NCI-H446 (cell line): ENCODE measurements around the gene ZBTB9.

Experiments
- DNase-seq, 2 experiments: peaks; one replicate each; lab custom pipeline; 2025; lab: John Stamatoyannopoulos, UW

The ZBTB9 gene

DNA sequence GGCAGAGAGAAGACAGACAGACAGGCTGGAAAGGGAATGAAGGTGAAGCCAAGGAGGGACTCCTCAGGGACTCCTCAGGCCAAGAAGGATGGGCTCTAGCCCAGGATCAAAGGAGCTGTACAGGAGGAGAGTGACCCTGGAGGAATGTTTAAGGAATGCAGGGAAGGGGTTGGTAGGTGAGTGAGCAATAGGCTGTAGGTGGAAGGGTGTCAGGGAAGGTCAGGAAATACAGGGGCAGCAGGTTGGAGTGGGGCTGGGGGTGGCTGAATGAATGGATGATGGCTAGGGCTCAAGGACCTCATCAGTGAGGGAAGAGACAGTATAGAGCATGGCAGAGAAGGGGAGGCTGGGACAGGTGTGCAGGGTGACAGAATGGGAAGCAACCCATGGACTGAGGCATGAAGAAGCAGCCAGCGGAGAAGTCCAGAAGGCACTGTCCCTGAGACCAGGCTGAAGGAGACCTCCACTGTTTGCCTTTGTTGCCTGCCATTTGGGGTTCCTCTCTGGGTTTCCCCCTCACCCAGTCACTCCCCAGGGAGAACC lies 21.3 kb upstream of the ZBTB9 start:
- DNase-seq = no peak

DNA sequence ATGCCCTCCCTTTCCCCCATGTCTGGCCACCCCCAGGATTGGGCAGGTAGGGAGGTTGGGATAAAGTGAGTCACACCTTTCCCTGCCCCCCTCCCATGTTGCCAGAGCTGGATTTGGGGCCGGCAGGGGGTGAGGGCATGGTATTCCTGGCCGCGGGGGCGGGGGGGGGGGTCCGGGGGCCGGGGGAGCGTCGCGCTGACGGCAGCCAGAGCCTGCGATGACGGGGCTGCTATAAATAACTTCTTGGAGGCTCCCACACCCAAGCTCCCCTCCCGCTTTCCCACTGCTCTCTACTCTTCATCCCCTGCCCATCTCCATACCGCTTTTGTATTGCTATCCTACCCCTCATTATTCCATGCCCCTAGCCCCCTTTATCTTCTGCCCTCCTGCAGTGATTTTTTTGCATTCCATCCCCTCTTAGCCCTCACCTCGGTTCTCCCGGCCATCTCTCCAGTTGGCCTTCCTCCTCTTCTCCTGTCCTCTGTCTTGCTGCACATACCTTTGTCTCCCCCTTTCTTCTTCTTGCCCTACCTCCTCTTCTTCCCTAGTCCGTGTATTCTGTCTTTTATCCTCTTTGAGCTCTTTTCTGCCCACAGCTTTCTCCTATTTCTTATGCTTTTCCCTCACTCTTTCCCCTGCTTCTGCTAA lies 20.7 kb upstream of the ZBTB9 start:
- DNase-seq = no peak

DNA sequence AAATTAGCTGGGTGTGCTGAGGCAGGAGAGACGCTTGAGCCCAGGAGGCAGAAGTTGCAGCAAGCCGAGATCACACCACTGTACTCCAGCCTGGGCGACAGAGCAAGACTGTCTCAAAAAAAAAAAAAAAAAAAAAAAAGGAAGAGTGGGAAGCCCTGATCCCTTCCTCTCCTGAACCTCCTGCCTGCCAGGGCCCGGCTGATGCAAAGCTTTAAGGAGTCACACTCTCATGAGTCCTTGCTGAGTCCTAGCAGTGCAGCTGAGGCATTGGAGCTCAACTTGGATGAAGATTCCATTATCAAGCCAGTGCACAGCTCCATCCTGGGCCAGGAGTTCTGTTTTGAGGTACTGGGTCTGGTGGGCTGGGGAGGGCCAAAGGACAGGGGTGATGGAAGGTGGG lies 19.4 kb upstream of the ZBTB9 start:
- no peak for DNase-seq

DNA sequence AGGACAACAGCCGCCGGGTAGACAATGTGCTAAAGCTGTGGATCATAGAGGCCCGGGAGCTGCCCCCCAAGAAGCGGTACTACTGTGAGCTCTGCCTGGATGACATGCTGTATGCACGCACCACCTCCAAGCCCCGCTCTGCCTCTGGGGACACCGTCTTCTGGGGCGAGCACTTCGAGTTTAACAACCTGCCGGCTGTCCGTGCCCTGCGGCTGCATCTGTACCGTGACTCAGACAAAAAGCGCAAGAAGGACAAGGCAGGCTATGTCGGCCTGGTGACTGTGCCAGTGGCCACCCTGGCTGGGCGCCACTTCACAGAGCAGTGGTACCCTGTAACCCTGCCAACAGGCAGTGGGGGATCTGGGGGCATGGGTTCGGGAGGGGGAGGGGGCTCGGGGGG lies 16.7 kb upstream of the ZBTB9 start:
- no peak for DNase-seq

DNA sequence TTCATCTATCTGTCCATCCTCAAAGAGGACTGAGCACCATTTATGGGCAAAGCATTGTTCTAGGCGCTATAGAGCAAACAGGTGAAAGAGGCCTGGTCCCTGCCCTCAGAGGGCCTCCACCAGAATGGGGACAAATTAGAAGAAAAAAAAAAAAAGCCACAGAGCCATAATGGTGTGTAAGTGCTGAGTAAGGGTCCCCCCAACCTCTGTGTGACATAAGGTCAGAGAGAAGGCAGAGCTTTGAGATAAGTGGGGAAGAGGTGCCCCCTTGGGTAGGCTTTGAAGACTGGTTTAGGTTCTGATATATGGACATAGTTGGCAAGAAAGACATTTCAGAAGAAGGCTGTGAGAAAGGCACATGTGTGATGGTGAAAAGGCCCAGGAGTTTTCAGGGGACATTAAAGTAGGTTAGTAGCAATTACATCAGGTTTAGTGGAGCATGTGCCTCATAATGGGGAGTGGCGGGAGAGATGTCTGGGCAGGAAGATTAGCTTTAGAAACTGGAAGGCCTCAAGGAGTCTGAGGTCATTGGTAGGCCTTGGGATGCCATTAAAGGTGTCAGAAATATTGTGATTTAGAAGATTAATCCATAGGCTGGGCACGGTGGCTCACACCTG lies 15.3 kb upstream of the ZBTB9 start:
- no peak for DNase-seq

DNA sequence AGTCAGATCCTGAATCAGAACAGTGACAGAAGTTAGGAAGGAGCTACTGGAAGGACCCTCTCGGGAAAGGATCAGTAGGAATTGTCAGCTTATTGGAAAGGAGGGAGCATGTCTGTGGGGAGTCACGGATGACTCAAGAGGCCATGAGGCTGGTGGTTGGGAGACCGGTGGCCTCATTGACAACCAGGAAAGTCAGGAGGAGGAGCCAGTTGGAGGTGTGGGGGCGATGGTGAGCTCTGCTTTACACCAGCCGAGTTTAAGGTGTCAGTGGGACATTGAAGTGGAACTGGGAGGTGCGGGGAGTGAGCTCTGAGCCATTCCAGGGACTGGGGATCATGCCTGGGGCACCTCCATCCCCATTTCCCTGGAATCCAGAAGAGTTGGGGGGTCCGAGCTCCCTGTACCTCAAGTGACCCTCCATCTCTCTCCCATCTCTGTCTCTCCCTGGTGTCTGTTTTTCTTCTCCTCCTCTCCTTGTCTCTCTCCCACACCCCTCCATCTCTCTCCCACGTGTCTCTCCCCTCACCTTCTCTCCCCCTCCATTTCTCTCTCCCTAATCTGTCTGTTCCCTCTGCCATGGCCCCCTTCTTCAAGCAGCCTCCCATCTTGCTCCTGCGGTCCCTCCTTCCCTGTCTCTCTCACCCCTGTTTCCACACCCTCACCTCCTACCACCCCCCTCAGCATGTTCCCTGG lies 14.3 kb upstream of the ZBTB9 start:
- no peak for DNase-seq

DNA sequence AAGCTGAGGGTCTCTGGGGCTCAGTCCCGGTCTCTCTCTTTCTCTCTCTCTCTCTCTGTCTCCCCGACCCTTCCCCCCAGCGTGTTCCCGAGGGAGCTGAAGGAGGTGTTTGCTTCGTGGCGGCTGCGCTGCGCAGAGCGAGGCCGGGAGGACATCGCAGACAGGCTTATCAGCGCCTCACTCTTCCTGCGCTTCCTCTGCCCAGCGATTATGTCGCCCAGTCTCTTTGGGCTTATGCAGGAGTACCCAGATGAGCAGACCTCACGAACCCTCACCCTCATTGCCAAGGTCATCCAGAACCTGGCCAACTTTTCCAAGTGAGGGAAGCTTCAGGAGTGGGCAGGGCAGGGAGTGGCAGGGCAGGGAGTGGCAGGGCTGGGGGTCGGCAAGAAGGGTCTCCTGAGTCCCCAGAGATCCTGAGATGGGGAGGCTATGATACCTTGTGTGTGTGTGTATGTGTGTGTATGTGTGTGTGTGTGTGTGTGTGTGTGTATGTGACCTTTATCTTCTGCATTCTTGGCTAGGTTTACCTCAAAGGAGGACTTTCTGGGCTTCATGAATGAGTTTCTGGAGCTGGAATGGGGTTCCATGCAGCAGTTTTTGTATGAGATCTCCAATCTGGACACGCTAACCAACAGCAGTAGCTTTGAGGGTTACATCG lies 13.6 kb upstream of the ZBTB9 start:
- DNase-seq = no peak

DNA sequence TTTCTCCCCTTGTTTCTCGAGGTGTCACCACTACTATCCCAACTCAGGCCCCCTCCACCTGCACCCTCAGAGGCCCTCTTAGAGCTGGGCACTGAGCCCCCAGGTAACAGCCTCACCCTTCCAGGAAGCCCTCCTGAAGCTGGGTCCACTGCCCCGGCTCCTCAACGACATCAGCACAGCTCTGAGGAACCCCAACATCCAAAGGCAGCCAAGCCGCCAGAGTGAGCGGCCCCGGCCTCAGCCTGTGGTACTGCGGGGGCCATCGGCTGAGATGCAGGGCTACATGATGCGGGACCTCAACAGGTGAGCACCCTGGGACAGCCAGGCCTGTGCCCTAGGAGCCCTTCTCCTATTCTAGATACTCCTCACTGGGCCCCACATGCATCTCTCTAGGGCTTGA lies 12.9 kb upstream of the ZBTB9 start:
- DNase-seq = no peak

DNA sequence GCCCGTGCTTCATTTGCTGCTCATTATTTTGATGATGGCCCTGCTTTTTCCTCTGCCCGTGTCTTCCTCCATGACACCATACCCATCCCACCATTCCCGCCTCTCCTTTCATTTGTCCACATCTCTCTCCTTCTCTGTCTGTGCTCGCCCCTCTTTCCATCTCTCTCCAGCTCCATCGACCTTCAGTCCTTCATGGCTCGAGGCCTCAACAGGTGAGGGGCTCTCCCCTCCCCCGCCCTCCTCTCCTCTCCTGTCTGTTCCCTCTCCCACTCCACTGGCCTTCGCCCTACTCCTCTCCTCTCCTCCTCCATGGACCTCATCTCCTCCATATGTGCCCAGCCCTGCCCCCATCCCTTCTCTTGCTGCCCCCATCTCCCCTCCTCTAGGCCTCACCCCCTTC lies 12.1 kb upstream of the ZBTB9 start:
- DNase-seq = no peak

DNA sequence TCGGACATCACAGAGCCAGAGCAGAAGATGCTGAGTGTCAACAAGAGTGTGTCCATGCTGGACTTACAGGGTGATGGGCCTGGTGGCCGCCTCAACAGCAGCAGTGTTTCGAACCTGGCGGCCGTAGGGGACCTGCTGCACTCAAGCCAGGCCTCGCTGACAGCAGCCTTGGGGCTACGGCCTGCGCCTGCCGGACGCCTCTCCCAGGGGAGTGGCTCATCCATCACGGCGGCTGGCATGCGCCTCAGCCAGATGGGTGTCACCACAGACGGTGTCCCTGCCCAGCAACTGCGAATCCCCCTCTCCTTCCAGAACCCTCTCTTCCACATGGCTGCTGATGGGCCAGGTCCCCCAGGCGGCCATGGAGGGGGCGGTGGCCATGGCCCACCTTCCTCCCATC lies 11.4 kb upstream of the ZBTB9 start:
- DNase-seq = no peak

DNA sequence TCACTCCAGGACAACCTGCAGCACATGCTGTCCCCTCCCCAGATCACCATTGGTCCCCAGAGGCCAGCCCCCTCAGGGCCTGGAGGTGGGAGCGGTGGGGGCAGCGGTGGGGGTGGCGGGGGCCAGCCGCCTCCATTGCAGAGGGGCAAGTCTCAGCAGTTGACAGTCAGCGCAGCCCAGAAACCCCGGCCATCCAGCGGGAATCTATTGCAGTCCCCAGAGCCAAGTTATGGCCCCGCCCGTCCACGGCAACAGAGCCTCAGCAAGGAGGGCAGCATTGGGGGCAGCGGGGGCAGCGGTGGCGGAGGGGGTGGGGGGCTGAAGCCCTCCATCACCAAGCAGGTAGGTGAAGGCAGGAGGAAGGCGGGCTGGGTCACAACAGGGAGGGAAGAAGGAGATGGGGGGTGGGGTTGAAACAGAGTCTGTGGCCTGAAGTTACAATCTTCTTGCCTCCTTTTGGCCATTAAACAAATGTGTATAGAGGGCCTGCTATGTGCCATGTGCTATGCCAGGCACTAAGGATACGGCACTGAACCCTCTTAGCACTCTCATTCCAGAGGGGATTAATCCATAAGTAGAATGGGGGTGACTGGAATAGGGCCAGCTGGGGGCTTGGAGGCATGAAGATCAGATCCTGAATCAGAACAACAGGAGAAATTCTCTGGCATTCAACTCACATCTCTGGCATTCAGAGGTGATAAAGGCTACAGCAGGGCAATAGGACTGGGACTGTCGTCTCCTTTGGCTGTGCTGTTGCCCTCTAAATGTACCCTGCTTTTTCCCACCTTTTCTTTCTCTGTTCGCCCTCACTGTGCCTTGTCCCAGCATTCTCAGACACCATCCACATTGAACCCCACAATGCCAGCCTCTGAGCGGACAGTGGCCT lies 10.5 kb upstream of the ZBTB9 start:
- no peak for DNase-seq

DNA sequence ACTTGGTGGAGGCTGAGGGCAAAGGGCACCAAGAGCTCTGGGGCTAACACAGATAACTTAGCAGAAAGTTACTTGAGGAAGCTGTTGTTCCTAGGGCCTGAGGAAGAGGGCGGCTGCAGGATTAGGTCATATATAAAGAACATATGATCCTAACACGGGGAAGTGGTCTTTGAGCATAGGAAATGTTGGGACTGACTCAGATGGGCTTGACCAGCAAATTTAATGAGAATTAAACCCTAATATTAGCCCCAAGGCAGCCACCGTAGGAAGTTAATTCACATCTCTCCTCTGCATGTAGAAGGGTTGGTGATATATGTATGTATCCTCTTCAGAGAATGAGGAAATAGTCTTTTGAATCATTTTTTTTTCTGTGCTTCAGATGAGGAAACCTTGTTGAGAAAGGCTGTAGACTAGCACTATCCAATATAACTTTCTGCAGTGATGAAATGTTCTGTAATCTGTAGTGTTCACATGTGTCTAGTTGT lies 9.2 kb upstream of the ZBTB9 start:
- DNase-seq = no peak

DNA sequence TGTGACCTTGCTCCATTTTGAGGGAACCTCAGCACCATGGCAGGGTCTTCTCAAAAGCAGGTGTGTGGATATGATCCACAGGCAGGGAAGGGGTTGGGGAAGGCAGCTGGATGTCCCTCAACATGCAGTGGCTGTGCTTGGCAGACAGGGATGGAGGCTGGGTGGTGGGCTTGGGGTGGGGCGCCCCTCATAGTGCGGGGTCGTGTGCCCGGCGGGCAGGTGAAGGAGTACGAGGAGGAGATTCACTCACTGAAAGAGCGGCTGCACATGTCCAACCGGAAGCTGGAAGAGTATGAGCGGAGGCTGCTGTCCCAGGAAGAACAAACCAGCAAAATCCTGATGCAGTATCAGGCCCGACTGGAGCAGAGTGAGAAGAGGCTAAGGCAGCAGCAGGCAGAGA lies 8.0 kb upstream of the ZBTB9 start:
- no peak for DNase-seq

DNA sequence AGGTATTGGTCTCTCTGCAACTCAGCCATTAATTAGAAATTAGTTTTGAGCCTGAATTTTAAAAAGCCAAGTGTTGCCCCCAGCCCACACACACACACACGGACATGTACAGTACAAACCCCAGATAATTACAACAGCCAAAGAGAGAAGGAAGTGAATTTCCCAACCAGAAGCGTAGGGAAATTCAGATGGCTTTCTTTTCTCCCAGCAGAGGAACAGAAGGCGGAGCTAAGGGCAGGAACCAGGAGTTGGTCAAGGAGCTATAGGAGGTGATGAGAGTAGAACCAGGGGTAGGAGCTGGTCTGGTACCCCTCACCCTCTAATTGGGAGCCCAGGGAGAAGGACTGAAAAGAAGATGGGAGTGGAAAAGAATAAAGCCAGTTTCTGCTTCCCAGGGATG lies 3.9 kb upstream of the ZBTB9 start:
- DNase-seq = no peak

DNA sequence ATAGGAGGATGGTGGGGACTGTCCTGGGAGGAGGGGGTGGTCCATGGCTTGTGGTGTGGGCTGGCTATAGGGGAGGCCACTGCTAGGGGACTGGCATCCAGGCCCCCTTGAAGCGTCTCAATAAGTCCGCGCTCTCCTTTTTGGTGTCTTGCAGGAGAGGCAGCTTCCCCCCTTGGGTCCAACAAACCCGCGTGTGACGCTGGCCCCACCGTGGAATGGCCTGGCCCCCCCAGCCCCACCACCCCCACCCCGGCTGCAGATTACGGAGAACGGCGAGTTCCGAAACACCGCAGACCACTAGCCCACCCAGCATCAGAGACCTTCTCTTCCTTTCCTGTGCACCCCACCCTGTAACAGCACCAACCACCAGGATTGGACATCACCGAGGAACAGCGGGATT lies 2.8 kb upstream of the ZBTB9 start:
- no peak for DNase-seq

DNA sequence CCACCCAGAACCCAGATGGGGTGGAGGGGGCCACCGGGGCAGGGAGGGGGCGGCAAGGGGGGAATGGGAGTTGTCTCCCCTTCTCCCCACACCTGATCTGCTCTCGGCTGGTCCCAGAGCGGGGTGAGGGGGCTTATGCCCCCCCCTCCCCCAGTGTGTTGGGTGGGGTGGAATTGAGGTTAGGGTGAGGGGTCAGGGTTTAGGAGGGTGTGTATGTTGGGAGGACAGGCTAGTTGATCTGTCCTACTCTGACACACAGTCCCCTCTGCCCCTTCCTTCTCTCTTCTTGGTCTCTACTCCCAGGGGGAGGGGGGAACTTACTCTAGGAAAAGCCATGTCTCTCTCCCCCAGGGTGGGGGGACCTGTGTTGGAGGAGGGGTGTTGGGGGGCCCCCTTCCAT lies 1.9 kb upstream of the ZBTB9 start:
- no peak for DNase-seq

DNA sequence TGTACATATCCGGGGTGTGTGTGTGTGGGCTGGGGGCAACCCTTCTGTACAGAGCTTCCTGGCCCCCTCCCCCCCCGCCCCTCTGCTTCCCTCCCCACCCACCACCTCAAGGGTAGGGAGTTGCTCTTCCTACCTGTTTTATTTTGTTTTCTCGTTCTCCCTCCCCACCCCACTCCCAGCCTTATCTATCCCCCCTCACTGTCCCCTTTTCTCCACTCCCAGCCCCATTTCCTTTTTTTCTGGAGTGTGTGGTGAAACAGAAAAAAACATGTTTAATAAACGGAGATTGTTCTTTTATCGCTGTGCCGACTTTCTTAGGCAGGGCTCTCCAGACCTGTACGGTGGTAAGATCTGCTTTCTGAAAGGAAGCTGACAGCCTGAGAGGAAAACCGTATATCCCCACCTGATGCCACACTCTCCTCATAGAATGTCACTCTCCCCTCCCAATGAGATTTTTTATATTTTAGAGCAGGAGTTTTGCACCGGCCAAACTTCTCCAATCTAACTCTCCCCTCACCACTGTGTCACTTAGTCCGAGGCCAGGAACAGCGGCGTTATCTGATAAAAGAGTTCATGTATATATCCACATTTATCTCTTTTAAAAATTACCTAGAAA lies 875 bp upstream of the ZBTB9 start:
- DNase-seq = no peak

DNA sequence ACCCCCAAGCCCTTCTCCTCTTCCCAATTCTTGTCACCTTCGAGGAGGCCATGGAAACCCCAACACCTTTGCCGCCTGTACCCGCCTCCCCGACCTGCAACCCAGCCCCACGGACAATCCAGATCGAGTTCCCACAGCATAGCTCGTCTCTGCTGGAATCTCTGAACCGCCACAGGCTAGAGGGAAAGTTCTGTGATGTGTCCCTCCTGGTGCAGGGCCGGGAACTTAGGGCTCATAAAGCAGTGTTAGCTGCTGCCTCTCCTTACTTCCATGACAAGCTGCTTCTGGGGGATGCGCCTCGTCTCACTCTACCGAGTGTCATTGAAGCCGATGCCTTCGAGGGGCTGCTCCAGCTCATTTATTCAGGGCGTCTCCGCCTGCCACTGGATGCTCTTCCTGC lies 675 bp downstream of the ZBTB9 start:
- DNase-seq = no peak

DNA sequence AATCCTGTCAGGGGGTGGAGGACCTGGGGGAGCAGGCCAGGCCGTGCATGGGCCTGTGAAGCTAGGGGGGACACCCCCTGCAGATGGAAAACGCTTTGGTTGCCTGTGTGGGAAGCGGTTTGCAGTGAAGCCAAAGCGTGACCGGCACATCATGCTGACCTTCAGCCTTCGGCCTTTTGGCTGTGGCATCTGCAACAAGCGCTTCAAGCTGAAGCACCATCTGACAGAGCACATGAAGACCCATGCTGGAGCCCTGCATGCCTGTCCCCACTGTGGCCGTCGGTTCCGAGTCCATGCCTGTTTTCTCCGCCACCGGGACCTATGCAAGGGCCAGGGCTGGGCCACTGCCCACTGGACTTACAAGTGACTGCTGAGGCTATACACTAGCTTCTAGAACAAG lies 1.8 kb downstream of the ZBTB9 start:
- no peak for DNase-seq

DNA sequence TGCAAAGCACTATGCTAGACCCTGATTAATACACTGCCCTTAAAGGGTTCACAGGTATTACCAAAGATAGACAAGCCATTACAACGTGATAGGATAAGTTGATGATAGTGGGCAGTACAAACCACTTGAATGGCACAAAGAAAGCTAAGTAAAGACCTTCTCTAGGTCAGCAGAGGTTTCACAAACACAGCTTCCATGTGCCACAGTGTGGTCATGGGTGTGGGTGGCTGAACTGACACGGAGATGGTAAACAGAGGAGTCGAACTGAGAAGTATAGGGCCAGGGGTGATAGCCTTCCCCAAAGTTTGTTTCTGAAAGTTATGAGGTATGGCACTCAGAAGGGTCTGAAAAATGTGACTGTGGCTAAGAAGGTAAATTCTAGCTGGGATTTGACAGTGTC lies 4.3 kb downstream of the ZBTB9 start:
- no peak for DNase-seq

DNA sequence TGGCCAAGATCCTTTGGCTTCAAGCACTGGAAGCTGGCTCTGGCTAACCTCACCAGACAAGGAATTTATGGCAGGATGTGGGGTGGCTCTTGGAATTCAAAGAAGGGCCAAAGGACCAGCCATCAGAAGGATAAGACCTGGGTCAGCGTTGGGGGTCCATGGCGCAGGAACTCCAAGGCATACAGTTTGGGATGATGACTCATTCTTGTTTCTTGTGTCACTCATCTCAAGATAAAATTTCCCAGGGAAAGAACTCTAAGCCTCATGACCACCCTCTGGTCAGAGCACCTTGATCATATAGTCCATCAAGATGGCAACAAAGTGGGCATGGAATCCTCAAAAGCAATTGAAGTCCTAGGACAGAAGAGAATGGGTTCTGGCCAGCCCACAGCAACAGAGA lies 4.8 kb downstream of the ZBTB9 start:
- DNase-seq = no peak
